Activated CD8-positive, alpha-beta memory T cell treated with anti-CD3 and anti-CD28 coated beads for 4 hours (primary cell): ENCODE measurements around the gene SERTAD1.
"Not testable (repeated sequence)": the region's sequence is repeated elsewhere in the genome, so short reads cannot be mapped to it uniquely, and the experiment has no call there.

ENCODE experiments used
- DNase-seq, 2 donors: peaks; one replicate each; pipeline ENCODE4 v3.0.0-alpha.2; 2020; ENCODE audit warnings: low read depth in 2 of 2

SERTAD1 gene

GRCh38 chr19:40425450-40426287 lies at the start of gene SERTAD1:
Gene SERTAD1 (minus strand): TSS chr19:40425992. CDS start chr19:40423546, 2,446 bp downstream.
- peak; percentile 100 for DNase-seq

GRCh38 chr19:40474737-40475136 lies 48.9 kb upstream of the SERTAD1 start:
- no peak for DNase-seq

GRCh38 chr19:40472516-40472915 lies 46.7 kb upstream of the SERTAD1 start:
- DNase-seq = no peak

GRCh38 chr19:40471111-40471510 lies 45.3 kb upstream of the SERTAD1 start:
- DNase-seq = no peak

GRCh38 chr19:40469011-40469410 lies 43.2 kb upstream of the SERTAD1 start:
- DNase-seq = no peak

GRCh38 chr19:40466985-40467734 lies 41.4 kb upstream of the SERTAD1 start, which contains the start of gene SPTBN4:
Gene SPTBN4 (plus strand): TSS chr19:40467001. CDS start chr19:40472622, 5,621 bp downstream.
- DNase-seq = no peak

- DNase-seq = peak; percentile 65 to 80
These were observed 40.6 kb upstream of the SERTAD1 start for GRCh38 chr19:40466219-40466984.

GRCh38 chr19:40465557-40466218 lies 39.9 kb upstream of the SERTAD1 start, which contains the start of gene BLVRB:
Gene BLVRB (minus strand): TSS chr19:40465745. CDS start chr19:40465688, 57 bp downstream.
- peak; percentile 97 to 99 for DNase-seq

- DNase-seq = no peak
These were observed 39.3 kb upstream of the SERTAD1 start for GRCh38 chr19:40465025-40465556.

GRCh38 chr19:40464059-40465024 lies 38.5 kb upstream of the SERTAD1 start:
- DNase-seq = peak; percentile 51 to 54

GRCh38 chr19:40463587-40464037 lies 37.8 kb upstream of the SERTAD1 start:
- not testable (repeated sequence) for DNase-seq

GRCh38 chr19:40461669-40462221 lies 36.0 kb upstream of the SERTAD1 start:
- no peak for DNase-seq

- DNase-seq = no peak
These were observed 34.4 kb upstream of the SERTAD1 start for GRCh38 chr19:40460185-40460584.

- DNase-seq = no peak
These were observed 32.8 kb upstream of the SERTAD1 start for GRCh38 chr19:40458597-40458974.

- no peak for DNase-seq
These were observed 32.3 kb upstream of the SERTAD1 start for GRCh38 chr19:40457953-40458596.

GRCh38 chr19:40457048-40457447 lies 31.3 kb upstream of the SERTAD1 start:
- no peak for DNase-seq

GRCh38 chr19:40453943-40454342 lies 28.2 kb upstream of the SERTAD1 start:
- DNase-seq = not testable (repeated sequence)

GRCh38 chr19:40453151-40453735 lies 27.5 kb upstream of the SERTAD1 start:
- no peak for DNase-seq

- DNase-seq = no peak
These were observed 26.2 kb upstream of the SERTAD1 start for GRCh38 chr19:40452016-40452415.
